Stomach smooth muscle (tissue), 2 donors: ENCODE data around the gene CD300E.
"Not testable (repeated sequence)": the region's sequence is repeated elsewhere in the genome, so short reads cannot be mapped to it uniquely, and the experiment has no call there.

Experiments used
- H3K27ac ChIP-seq: one replicate; pipeline ENCODE4 v1.7.0; 2013; ENCODE audit warnings: mild to moderate bottlenecking, low read length, inconsistent platforms
- H3K27me3 ChIP-seq, 2 donors: one replicate each; pipeline ENCODE4 v1.7.0; 2013; ENCODE audit warnings: low read length in 2 of 2; ENCODE audit not compliant: insufficient read depth in 2 of 2, control insufficient read depth in 1 of 2
- H3K36me3 ChIP-seq, 2 donors: one replicate each; pipeline ENCODE4 v1.7.0; 2013; ENCODE audit warnings: low read length in 2 of 2; ENCODE audit not compliant: control insufficient read depth in 2 of 2, insufficient read depth in 2 of 2
- H3K4me1 ChIP-seq: one replicate; pipeline ENCODE4 v1.7.0; 2013; ENCODE audit warnings: low read length; ENCODE audit not compliant: control insufficient read depth, insufficient read depth
- H3K4me3 ChIP-seq, 2 donors: one replicate each; pipeline ENCODE4 v1.7.0; 2013; ENCODE audit warnings: low read length in 2 of 2
- H3K9ac ChIP-seq, 2 donors: one replicate each; pipeline ENCODE4 v1.7.0; 2013; ENCODE audit warnings: low read length in 2 of 2, mild to moderate bottlenecking in 1 of 2
- H3K9me3 ChIP-seq, 2 donors: one replicate each; pipeline ENCODE4 v1.7.0; 2013; ENCODE audit warnings: low read length in 2 of 2; ENCODE audit not compliant: control insufficient read depth in 2 of 2
- donor health status: healthy.
- donor health status: Pancreatic carcinoma.

CD300E gene

DNA sequence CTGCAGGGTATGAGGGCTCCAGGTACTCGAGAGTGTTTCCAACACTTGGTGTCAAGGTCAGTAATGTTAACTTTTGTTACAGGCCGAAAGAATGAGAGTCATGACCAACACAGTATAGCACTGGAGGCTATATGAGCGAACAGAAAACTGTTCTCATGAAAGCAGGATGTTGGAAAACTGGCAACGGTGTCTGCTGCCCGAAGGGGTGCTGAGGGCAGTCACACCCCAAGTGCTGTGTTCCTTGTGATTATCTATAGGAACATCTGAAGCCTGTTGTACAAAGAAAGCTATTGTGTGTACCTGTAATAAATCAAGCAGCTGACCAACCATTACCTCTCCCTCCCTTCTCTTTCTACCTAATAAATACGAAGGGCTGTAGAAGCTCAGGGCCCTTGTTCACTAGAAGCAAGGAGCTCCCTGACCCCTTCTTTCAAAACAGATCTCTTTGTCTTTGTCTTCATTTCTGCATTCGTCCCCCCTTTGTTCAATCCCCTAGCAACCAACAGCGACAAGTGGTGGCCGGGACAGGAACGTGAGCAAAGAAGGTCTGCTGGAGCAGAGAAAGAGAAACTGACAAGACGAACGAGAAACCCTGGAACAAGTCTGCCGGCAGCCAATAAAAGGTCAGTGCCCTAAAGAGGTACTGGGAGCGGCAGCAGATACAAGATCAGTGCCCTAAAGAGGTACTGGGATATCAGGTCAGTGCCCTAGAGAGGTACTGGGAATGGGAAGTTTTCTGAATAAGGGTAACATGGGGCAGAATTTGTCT lies 39.1 kb downstream of the CD300E start:
- Histone ChIP-seq H3K4me3 (no peak overlapping the region), H3K27ac (no peak overlapping the region), H3K9me3 (peaks cover 0 to 3% of the 10 kb centered on the region in 2 donors), H3K27me3 (no peaks in the 10 kb centered on the region), H3K4me1 (peaks cover 2% of the 10 kb centered on the region), H3K9ac (no peak overlapping the region), H3K36me3 (no peaks in the 10 kb centered on the region)

DNA sequence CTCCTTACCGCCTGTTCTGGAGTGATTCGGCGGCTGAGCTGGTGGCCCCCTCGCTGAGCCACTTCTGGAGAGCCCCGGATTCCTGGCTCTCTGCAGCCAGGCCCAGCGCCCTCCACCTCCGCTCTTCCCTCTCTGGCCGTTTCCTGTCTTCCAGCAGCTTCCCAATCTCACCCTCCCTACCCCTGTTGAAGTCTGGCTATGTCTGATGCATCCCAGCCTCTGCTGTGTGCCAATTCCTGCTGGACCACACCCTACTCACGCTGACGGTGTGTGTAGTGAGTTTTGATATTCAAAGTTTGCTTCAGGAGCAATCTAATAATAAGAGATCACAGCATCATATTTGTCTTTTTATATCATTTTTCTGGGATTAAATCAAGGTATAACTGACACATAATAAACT lies 40.9 kb downstream of the CD300E start:
- Histone ChIP-seq H3K36me3 (no peaks in the 10 kb centered on the region), H3K9ac (no peak overlapping the region), H3K4me3 (no peak overlapping the region), H3K4me1 (peaks cover 2% of the 10 kb centered on the region), H3K9me3 (peaks cover 0 to 3% of the 10 kb centered on the region in 2 donors), H3K27me3 (no peaks in the 10 kb centered on the region), H3K27ac (no peak overlapping the region)

DNA sequence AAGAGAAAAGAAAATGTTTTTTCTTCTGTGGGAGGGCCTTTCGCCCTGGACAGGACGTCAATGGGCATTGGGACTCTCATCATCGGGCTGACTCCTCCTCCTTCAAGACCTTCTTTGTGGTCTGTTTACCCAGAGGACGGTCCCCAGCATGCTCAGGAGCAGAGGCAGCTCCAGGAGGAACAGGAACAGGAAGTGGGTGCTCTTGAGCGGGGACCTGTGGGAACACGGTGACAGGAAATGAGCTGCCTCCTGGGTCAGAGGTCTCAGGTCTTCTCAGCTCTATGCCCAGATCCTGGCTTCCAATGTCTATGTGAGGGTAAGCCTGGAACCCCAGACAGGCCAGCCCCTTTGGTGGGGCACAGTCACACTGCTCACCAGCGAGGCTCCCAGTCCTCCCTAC lies 43.6 kb downstream of the CD300E start:
- Histone ChIP-seq H3K9me3 (peaks cover 0 to 3% of the 10 kb centered on the region in 2 donors), H3K27me3 (no peaks in the 10 kb centered on the region), H3K36me3 (no peaks in the 10 kb centered on the region), H3K4me1 (peaks cover 2% of the 10 kb centered on the region), H3K4me3 (no peak overlapping the region), H3K9ac (no peak overlapping the region), H3K27ac (no peak overlapping the region)

DNA sequence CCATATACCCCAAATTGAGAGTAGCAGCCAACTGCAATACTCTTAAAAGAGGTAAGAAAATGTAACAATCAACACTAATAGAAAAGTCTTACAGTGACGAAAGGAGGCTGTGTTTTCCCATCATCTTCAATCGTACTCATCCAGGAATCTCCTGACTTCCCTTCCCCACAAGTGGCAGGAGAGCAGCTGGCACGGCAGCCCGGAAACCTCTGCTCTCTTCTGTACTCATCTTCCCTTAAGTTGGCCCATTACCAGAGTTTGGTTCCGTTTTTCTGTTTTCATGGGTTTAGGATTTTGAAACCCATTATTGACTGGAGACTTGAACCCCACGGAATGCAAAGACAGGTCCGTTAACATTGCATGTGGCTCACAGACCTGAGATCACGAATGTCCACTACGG lies 44.6 kb downstream of the CD300E start:
- H3K9ac ChIP-seq, result no peak overlapping the region
- peaks cover 0 to 2% of the 10 kb centered on the region in 2 donors for H3K27me3 ChIP-seq
- peaks cover 2% of the 10 kb centered on the region for H3K4me1 ChIP-seq
- no peak overlapping the region for H3K27ac ChIP-seq
- no peaks in the 10 kb centered on the region for H3K36me3 ChIP-seq
- no peak overlapping the region for H3K4me3 ChIP-seq
- peaks cover 0 to 1% of the 10 kb centered on the region in 2 donors for H3K9me3 ChIP-seq

DNA sequence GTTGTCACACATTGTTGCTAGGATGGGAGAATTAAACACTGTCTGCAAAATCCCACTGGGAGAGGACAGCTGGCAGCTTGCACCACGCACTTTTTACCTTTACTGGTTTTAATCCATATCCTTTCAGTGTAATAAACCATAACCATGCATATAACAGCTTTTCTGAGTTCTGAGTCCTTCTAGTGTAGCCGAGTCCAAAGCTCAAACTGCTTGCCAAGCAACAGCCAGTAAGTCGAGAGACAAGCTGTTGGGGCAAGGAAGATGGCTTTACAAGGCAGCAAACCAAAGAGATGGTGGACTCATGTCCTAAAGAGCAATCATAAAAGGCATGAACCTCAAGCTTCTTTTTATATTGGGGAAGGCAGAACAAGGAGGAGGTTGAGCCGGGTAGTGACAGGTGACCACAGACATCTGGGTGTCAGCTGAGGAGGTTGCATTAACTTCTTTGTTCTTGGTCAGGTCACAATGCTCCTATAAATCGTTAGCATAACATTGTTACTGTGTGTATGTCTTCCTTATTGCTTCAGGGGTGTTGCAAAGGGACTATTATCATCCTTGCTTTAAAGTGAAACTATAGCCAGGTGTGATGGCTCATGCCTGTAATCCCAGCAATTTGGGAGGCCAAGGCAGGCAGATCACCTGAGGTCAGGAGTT lies 48.9 kb downstream of the CD300E start:
- Histone ChIP-seq H3K27ac (no peak overlapping the region), H3K9me3 (peaks cover 0 to 3% of the 10 kb centered on the region in 2 donors), H3K27me3 (peaks cover 0 to 2% of the 10 kb centered on the region in 2 donors), H3K4me1 (no peaks in the 10 kb centered on the region), H3K36me3 (no peaks in the 10 kb centered on the region), H3K4me3 (no peak overlapping the region), H3K9ac (no peak overlapping the region)

DNA sequence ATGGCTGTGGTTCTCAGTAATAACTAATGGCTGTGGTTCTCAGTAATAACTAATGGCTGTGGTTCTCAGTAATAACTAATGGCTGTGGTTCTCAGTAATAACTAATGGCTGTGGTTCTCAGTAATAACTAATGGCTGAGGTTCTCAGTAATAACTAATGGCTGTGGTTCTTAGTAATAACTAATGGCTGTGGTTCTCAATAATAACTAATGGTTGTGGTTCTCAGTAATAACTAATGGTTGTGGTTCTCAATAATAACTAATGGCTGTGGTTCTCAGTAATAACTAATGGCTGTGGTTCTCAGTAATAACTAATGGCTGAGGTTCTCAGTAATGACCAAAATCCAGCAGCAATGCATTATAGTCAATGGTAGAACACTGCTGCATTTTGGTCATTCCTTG lies 49.9 kb downstream of the CD300E start:
- not testable (repeated sequence) for H3K27me3 ChIP-seq, H3K9me3 ChIP-seq, H3K4me3 ChIP-seq, H3K36me3 ChIP-seq, H3K4me1 ChIP-seq, H3K27ac ChIP-seq, H3K9ac ChIP-seq

DNA sequence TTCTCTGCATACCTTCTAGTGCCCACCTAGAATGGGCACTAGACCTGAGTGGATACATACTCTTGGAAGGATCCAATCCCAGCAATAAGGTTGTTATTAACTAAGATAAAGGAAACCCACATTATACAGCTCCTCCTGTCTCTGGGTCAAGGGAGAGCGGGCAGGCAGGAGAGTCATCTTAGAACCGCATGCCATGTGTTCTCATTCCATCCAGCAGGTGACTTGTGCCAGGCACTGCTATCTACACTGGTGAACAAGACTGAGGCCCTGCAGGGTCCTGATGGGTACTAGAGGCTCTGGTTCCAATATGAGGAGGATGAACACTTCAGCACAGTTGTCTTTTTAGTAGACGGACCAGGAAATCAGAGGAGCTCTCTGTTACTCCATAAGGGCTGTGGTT lies 50.4 kb downstream of the CD300E start:
- no peaks in the 10 kb centered on the region for H3K4me1 ChIP-seq
- H3K4me3 ChIP-seq, result no peak overlapping the region
- H3K9me3 ChIP-seq, result peaks cover 0 to 3% of the 10 kb centered on the region in 2 donors
- H3K36me3 ChIP-seq, result no peaks in the 10 kb centered on the region
- peaks cover 0 to 2% of the 10 kb centered on the region in 2 donors for H3K27me3 ChIP-seq
- H3K27ac ChIP-seq, result no peak overlapping the region
- H3K9ac ChIP-seq, result no peak overlapping the region

DNA sequence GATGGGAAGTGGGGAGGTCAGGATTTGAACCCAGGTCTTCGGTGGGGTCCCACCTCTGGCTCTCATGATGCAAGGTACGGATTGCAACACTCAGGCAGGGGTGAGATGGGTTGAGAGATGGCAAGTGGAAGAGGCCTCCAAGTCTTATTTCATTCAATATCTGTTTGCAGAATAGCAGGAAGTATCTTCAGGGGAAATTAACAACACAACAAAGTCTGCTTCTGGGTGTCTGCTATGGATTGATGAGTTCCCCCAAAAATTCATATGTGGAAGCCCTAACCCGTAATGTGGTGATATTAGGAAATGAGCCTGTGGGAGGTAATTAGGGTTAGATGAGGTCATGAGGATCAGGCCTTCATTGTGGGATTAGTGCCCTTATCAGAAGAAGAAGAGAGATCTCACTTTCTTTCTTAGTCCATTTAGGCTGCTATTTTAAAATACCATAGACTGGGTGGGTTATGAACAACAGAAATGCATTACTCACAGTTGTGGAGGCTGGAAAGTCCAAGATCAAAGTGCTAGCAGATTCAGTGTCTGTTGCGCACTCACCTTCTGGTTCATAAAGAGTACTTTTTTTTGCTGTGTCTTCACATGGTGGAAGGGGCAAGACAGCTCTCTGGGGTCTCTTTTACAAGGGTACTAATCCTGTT lies 51.8 kb downstream of the CD300E start:
- Histone ChIP-seq H3K27ac (no peak overlapping the region), H3K27me3 (peaks cover 0 to 2% of the 10 kb centered on the region in 2 donors), H3K4me1 (no peaks in the 10 kb centered on the region), H3K9me3 (peaks cover 0 to 3% of the 10 kb centered on the region in 2 donors), H3K36me3 (no peaks in the 10 kb centered on the region), H3K4me3 (no peak overlapping the region), H3K9ac (no peak overlapping the region)

DNA sequence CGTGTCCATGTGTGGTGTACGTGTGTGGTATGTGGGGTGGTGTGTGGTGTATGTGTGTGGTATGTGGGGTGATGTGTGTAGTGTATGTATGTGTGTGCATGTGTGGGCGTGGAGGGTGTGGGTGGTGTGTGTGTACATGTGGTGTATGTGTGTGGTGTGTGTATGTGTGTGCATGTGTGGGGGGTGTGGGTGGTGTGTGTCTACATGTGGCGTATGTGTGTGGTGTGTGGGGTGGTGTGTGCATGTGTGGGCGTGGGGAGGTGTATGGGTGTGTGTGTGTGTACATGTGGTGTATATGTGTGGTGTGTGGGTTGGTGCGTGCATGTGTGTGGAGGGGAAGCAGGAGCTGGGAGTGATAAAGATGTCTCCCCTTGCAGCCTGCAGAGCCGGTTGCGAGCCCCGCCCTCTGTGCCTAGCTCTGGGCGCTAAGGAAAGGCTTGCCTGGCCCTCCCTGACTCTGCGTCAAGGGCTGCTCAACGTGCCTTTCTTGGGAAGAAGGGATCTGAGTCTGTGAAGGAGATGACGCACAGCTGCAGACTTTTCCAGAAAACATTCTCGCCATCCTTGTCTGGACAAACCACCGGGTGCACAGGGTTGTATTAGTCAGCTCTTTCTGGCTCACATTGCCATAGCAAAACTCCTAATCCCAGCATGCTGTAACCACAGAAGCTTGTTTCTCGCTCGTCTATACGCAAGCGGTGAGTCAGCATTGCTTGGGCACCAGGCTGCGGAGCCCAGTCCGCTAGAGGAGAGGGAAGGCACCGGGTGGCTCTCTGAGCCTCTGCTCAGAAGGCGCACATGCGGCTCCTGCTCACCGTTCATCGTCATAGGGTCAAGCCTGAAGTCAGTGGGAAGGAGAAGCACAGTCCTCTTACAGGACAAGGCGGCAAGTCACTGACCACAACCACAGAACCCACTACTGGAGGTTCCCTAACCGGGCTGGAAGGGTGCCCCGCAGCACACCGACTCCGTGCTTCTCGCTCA lies 54.2 kb downstream of the CD300E start:
- H3K27ac ChIP-seq, result no peak overlapping the region
- no peaks in the 10 kb centered on the region for H3K4me1 ChIP-seq
- no peak overlapping the region for H3K4me3 ChIP-seq
- H3K36me3 ChIP-seq, result no peaks in the 10 kb centered on the region
- H3K9ac ChIP-seq, result no peak overlapping the region
- peaks cover 0 to 3% of the 10 kb centered on the region in 2 donors for H3K9me3 ChIP-seq
- H3K27me3 ChIP-seq, result no peaks in the 10 kb centered on the region
